ENCODE results near the gene CAB39L.
"Not testable (repeated sequence)": the region's sequence is repeated elsewhere in the genome, so short reads cannot be mapped to it uniquely, and the experiment has no call there.

CAB39L gene

DNA sequence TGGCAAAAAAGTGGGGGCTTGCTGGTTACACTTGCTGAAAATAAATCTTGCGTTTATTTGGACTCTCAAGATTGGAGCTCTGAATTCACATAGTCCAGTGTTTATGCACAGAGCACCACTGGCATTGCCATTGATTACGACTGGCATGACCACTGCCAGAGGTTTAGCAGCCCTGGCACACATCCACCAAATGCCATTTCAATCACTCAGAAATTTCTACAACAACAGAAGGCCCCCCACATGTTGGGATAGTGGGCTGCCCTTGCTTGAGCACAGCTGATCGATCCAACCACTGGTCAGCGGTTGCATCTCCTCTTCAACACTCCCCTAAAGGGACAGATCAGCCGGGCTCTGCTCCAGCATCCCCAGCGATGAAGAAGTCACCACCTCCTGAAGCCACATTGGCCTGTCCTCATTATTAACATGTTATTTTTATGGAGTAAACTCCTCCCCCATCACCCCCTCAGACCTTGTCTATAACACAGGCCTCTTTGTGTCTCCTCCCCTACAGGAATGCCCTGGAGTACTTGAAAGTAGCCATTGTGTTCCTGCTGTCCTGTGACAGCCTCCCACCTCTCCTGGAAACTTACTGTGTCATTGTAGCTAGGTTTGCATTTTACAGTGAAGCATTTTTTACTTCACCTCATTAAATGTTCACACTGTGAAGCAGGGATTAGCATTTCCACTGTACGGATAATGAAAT lies 144.8 kb downstream of the CAB39L start:
- no peaks in the 10 kb centered on the region for H3K36me3 ChIP-seq
- TF ChIP-seq, protein P1, sequence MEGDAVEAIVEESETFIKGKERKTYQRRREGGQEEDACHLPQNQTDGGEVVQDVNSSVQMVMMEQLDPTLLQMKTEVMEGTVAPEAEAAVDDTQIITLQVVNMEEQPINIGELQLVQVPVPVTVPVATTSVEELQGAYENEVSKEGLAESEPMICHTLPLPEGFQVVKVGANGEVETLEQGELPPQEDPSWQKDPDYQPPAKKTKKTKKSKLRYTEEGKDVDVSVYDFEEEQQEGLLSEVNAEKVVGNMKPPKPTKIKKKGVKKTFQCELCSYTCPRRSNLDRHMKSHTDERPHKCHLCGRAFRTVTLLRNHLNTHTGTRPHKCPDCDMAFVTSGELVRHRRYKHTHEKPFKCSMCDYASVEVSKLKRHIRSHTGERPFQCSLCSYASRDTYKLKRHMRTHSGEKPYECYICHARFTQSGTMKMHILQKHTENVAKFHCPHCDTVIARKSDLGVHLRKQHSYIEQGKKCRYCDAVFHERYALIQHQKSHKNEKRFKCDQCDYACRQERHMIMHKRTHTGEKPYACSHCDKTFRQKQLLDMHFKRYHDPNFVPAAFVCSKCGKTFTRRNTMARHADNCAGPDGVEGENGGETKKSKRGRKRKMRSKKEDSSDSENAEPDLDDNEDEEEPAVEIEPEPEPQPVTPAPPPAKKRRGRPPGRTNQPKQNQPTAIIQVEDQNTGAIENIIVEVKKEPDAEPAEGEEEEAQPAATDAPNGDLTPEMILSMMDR (IDR thresholded peaks at IDR 0.05; ENCODE audit: low read depth, low read length), result no peak
- no peaks in the 10 kb centered on the region for H3K9me3 ChIP-seq
- no peaks in the 10 kb centered on the region for H3K4me1 ChIP-seq
- H3K4me3 ChIP-seq (ENCODE audit: low read depth, low read length), result no peak overlapping the region
- no peak for DNase-seq
- no peaks in the 10 kb centered on the region for H3K27me3 ChIP-seq

DNA sequence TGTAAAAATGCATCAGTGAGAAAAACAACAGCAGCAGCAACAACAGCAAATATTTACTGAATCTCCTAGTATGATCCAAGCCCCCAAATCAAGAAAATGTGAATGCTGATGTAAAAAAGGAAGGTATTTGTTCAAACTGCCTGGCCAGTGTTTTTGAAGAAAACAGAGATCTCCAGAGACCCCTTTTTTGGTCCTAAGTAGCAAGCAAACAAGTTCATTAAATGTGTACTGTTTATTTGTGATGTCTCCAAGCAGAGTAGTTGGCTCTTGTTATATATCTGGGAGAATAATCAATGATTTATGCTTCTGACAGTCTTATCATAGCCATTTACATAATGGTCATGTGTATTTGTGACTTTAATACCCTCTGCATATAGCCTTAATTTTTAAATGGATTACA lies 145.4 kb downstream of the CAB39L start:
- DNase-seq, result no peak
- H3K4me1 ChIP-seq, result no peaks in the 10 kb centered on the region
- TF ChIP-seq, protein P1 (IDR thresholded peaks at IDR 0.05; ENCODE audit: low read depth, low read length), result no peak
- H3K36me3 ChIP-seq, result no peaks in the 10 kb centered on the region
- no peak overlapping the region for H3K4me3 ChIP-seq (ENCODE audit: low read depth, low read length)
- H3K27me3 ChIP-seq, result no peaks in the 10 kb centered on the region
- H3K9me3 ChIP-seq, result no peaks in the 10 kb centered on the region

DNA sequence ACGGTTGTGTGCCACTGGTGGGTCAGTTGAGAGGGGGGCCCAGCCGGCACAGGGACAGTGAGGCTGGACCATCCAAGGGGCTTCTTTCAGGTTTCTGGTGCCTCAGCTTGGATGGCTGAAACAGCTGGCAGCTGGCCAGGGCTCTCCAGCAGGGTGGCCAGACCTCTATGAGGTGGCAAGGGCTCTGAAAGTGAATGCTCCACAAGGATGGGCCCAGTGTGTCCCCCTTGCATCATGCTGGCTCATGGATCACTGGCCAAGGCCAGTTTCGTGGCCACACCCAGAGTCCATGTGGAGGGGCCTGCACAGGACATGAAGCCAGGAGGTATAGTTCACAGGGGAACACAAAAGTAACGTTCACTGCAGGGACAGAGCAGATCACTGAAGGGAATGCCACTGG lies 146.5 kb downstream of the CAB39L start:
- peaks cover 6% of the 10 kb centered on the region; the same call in 1 of the 2 replicates for H3K4me1 ChIP-seq
- H3K4me3 ChIP-seq (ENCODE audit: low read depth, low read length), result no peak overlapping the region
- H3K9me3 ChIP-seq, result no peaks in the 10 kb centered on the region
- TF ChIP-seq, protein P1 (IDR thresholded peaks at IDR 0.05; ENCODE audit: low read depth, low read length), result no peak
- no peaks in the 10 kb centered on the region for H3K36me3 ChIP-seq
- peak; percentile 50 for DNase-seq
- H3K27me3 ChIP-seq, result no peaks in the 10 kb centered on the region

DNA sequence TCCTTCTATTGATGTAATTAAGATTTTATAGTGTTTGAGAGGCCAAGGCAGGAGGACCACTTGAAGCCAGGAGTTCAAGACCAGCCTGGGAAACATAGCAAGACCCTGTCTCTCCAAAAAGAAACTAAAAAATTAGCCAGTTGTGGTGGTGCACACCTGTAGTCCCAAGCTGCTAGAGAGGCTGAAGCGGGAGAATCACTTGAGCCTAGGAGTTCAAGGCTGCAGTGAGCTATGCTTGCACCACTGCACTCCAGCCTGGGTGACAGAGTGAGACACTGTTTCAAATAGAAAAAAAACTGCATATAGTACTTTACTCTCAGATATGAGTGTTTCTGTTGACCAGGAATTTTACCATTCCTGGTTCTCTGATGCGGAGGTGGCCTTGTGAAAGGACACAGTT lies 147.2 kb downstream of the CAB39L start:
- DNase-seq, result no peak
- no peaks in the 10 kb centered on the region for H3K27me3 ChIP-seq
- TF ChIP-seq, protein P1 (IDR thresholded peaks at IDR 0.05; ENCODE audit: low read depth, low read length), result no peak
- no peaks in the 10 kb centered on the region for H3K36me3 ChIP-seq
- no peaks in the 10 kb centered on the region for H3K9me3 ChIP-seq
- peaks cover 6% of the 10 kb centered on the region; the same call in 1 of the 2 replicates for H3K4me1 ChIP-seq
- no peak overlapping the region for H3K4me3 ChIP-seq (ENCODE audit: low read depth, low read length)

DNA sequence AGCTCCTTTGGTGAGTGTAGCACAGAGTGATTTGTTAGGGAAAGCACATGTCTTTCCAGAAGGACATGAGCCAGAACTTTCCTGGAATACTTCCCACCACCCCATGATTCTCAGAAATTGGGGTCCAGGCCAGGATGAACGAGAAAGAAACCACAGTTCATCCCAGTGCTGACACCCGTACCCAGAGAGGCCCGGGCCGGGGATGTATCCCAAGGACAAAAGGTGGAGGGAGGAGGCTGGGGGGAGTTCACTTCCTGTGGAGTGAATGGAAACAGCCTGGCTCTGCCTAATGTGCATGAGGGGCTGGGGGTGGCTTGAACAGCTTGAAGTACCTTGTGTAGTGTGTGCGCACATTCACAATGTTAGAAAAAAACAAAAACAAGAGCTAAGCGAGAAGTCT lies 148.6 kb downstream of the CAB39L start:
- Histone ChIP-seq H3K27me3 (no peaks in the 10 kb centered on the region), H3K36me3 (no peaks in the 10 kb centered on the region), H3K4me3 (ENCODE audit: low read depth, low read length) (no peak overlapping the region), H3K4me1 (peaks cover 6% of the 10 kb centered on the region; the same call in 1 of the 2 replicates), H3K9me3 (no peaks in the 10 kb centered on the region)
- no peak for DNase-seq
- TF ChIP-seq, protein P1 (IDR thresholded peaks at IDR 0.05; ENCODE audit: low read depth, low read length), result no peak

DNA sequence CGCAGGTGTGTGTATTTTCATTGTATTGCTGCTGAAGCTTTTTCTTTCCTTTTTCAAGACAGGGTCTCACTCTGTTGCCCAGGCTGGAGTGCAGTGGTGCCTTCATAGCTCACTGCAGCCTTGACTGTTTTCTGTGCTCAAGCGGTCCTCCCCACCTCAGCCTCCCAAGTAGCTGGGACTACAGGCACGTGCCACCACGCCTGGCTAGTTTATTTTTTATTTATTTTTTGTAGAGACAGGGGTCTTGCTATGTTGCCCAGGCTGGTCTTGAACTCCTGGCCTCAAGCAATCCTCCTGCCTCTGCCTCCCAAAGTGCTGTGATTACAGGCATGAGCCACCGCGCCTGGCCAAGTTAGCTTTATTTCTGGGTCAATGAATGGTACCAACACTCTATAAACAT lies 149.1 kb downstream of the CAB39L start:
- not testable (repeated sequence) for DNase-seq; H3K36me3 ChIP-seq; H3K4me1 ChIP-seq; H3K27me3 ChIP-seq; H3K9me3 ChIP-seq; H3K4me3 ChIP-seq (ENCODE audit: low read depth, low read length)

All from BE2C (cell line).